Gastrocnemius medialis (tissue), 4 donors: ENCODE measurements around the gene GALNT17. TPM values are rescaled to one million over a fixed set of nuclear protein-coding genes. Genes with fewer than 3 reads are reported as not detected.

ENCODE experiments used
- ATAC-seq, 2 donors: fragments of 150-250 bp; one replicate each; pipeline ENCODE4 v1.9.1; 2016
- DNase-seq, 2 donors: peaks; one replicate each; pipeline ENCODE4 v3.0.0-alpha.2; 2019
- H3K27ac ChIP-seq, 4 donors: fragments of 200-600 bp; sonication (generic); 1 replicate in 1 of 4; 2 replicates in 3 of 4; pipeline ENCODE4 v1.5.1; 2016 to 2018; ENCODE audit warnings: mild to moderate bottlenecking in 2 of 4, moderate library complexity in 1 of 4
- H3K27me3 ChIP-seq, 3 donors: fragments of 200-600 bp; sonication (generic) in 2 of 3; 1 replicate in 1 of 3; 2 replicates in 2 of 3; pipeline versions ENCODE4 v1.5.1 to v1.6.0; 2016 to 2019; ENCODE audit warnings: mild to moderate bottlenecking in 1 of 3, moderate library complexity in 1 of 3
- H3K36me3 ChIP-seq, 2 donors: fragments of 200-600 bp; sonication (generic) in 1 of 2; one replicate each; pipeline ENCODE4 v1.5.1; 2017 to 2018
- H3K4me1 ChIP-seq, 2 donors: fragments of 200-600 bp; sonication (generic) in 1 of 2; one replicate each; pipeline ENCODE4 v1.5.1; 2016 to 2017; ENCODE audit warnings: mild to moderate bottlenecking in 2 of 2
- H3K4me3 ChIP-seq, 4 donors: fragments of 200-600 bp; sonication (generic) in 3 of 4; 1 replicate in 1 of 4; 2 replicates in 3 of 4; pipeline ENCODE4 v1.5.1; 2016 to 2019; ENCODE audit warnings: mild to moderate bottlenecking in 2 of 4
- H3K9me3 ChIP-seq, 3 donors: fragments of 200-600 bp; sonication (generic) in 2 of 3; 1 replicate in 1 of 3; 2 replicates in 2 of 3; pipeline ENCODE4 v1.5.1; 2016 to 2019
- CTCF ChIP-seq, 5 experiments: fragments of 450-650 bp in 3 of 5; fragments of 200-600 bp in 2 of 5; sonication (generic) in 2 of 5; IDR thresholded peaks in 4 of 5; conservative IDR thresholded peaks in 1 of 5; 1 replicate in 4 of 5; 2 replicates in 1 of 5; pipeline ENCODE4 v1.5.1; 2016 to 2019; ENCODE audit warnings: antibody characterized with exemption in 5 of 5, mild to moderate bottlenecking in 3 of 5, moderate library complexity in 3 of 5
- POLR2A ChIP-seq, 2 donors: fragments of 450-650 bp; IDR thresholded peaks; one replicate each; pipeline ENCODE4 v1.6.1; 2017; ENCODE audit warnings: antibody characterized with exemption in 2 of 2, mild to moderate bottlenecking in 2 of 2, moderate library complexity in 2 of 2
- in situ Hi-C, 4 donors: fragments of 200-750 bp; cut with MboI; loops; one replicate each; pipeline versions ENCODE4 v1.15.0 to v1.8.0; 2017; ENCODE audit warnings: low sequenced_read_pairs in 4 of 4
- intact Hi-C: fragments of 100-400 bp; cut with DNase I; formaldehyde crosslinking; loops from one replicate; pipeline ENCODE4 v1.15.1; 2023; ENCODE audit warnings: low total_unique reads
- total RNA-seq, 4 donors: library from RNA; depleted of rRNA; stranded (reverse); fragments of >200 nt; gene quantifications; one replicate each; pipeline versions ENCODE4 v1.1.0 to v1.2.3, GENCODE V29; 2016

Gene GALNT17
- total RNA-seq, 4 donors from 2014 or later = 1.9 to 13.0 (median 12.3) TPM

GRCh38 chr7:71227126-71227525 lies 95.2 kb downstream of the GALNT17 start:
- Histone ChIP-seq H3K36me3 (no peaks in the 10 kb centered on the region), H3K9me3 (no peaks in the 10 kb centered on the region), H3K4me3 (no peak overlapping the region), H3K4me1 (no peaks in the 10 kb centered on the region), H3K27ac (no peak overlapping the region), H3K27me3 (no peaks in the 10 kb centered on the region)
- ATAC-seq (no peak), DNase-seq (no peak)
- in situ Hi-C loops (no loop called here), intact Hi-C loops (no loop called here)
- no peak for TF ChIP-seq CTCF (IDR thresholded peaks at IDR 0.05 in 4 of 5, conservative IDR thresholded peaks at IDR 0.05 in 1 of 5)

DNA sequence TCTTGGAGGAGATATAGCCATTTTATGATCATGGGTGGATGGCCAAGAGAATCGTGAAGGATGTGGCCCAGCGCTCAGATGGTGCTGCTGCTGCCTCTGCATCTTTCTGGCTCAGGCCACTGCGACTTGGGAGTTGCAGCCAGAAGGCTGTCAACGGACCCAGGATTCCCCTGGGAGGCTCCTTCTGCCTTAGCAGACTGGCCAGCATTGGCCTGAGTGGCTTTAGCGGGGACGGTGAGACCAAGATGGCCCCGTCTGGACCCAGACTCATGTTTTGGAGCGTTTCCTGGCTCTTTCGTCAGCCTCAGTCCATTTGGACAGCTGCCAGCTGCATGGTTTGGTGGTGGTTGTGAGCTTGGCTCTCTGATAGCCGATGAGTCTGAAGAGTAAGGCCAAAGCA lies 97.2 kb downstream of the GALNT17 start:
- in situ Hi-C loops (no loop called here), intact Hi-C loops (no loop called here)
- no peak for TF ChIP-seq POLR2A (IDR thresholded peaks at IDR 0.05)
- TF ChIP-seq CTCF (IDR thresholded peaks at IDR 0.05 in 4 of 5, conservative IDR thresholded peaks at IDR 0.05 in 1 of 5) = no peak
- Histone ChIP-seq H3K27me3 (no peaks in the 10 kb centered on the region), H3K9me3 (no peaks in the 10 kb centered on the region), H3K36me3 (no peaks in the 10 kb centered on the region), H3K4me3 (no peak overlapping the region), H3K4me1 (no peaks in the 10 kb centered on the region), H3K27ac (no peak overlapping the region)
- no peak for DNase-seq
- ATAC-seq = no peak

GRCh38 chr7:71229699-71230098 lies 97.8 kb downstream of the GALNT17 start:
- no peaks in the 10 kb centered on the region for H3K9me3 ChIP-seq
- ATAC-seq = no peak
- in situ Hi-C loops = no loop called here
- no peak for TF ChIP-seq CTCF (IDR thresholded peaks at IDR 0.05 in 4 of 5, conservative IDR thresholded peaks at IDR 0.05 in 1 of 5)
- TF ChIP-seq POLR2A (IDR thresholded peaks at IDR 0.05) = no peak
- no peak overlapping the region for H3K27ac ChIP-seq
- no peak overlapping the region for H3K4me3 ChIP-seq
- no peaks in the 10 kb centered on the region for H3K36me3 ChIP-seq
- no peaks in the 10 kb centered on the region for H3K4me1 ChIP-seq
- DNase-seq = no peak
- intact Hi-C loops = loop anchor here (10.0 kb wide), 1 partner anchor 75 kb away; no protein-coding TSS in a partner anchor
- H3K27me3 ChIP-seq = no peaks in the 10 kb centered on the region

- no peak for DNase-seq
- no peaks in the 10 kb centered on the region for H3K27me3 ChIP-seq
- ATAC-seq = no peak
- no peaks in the 10 kb centered on the region for H3K9me3 ChIP-seq
- intact Hi-C loops = loop anchor here (5.0 to 10.0 kb wide), 2 partner anchors 70 to 497 kb away; no protein-coding TSS in a partner anchor
- H3K36me3 ChIP-seq = no peaks in the 10 kb centered on the region
- in situ Hi-C loops = no loop called here
- no peak overlapping the region for H3K27ac ChIP-seq
- no peak overlapping the region for H3K4me3 ChIP-seq
- peaks cover 26 to 46% of the 10 kb centered on the region in 2 donors for H3K4me1 ChIP-seq
- TF ChIP-seq CTCF (IDR thresholded peaks at IDR 0.05 in 4 of 5, conservative IDR thresholded peaks at IDR 0.05 in 1 of 5) (no peak), POLR2A (IDR thresholded peaks at IDR 0.05) (no peak)
These were observed 103.3 kb downstream of the GALNT17 start for GRCh38 chr7:71235253-71235652.
